CD4-positive, CD25-positive, alpha-beta regulatory T cell (primary cell): ENCODE results near the gene DNAH17. TPM values are rescaled to one million over a fixed set of nuclear protein-coding genes. Genes with fewer than 3 reads are reported as not detected.
A peak's percentile ranks its signal among the peaks of the same experiment; 100 is the strongest.

ENCODE experiments used
- ATAC-seq, 2 donors: fragments of 150-1000 bp; cut with Tn5 transposase; one replicate each; pipeline ENCODE4 v1.10.0; 2021; ENCODE audit warnings: low read depth in 2 of 2, moderate number of reproducible peaks in 2 of 2, moderate library complexity in 1 of 2
- DNase-seq, 3 donors: peaks; one replicate each; pipeline versions ENCODE4 v3.0.0 to v3.0.0-alpha.2; 2012 to 2022; ENCODE audit warnings: mixed read lengths in 1 of 3
- H3K27ac ChIP-seq: one replicate; pipeline ENCODE4 v1.7.0; 2013; ENCODE audit warnings: mild to moderate bottlenecking, low read length; ENCODE audit not compliant: insufficient read depth, poor library complexity, severe bottlenecking
- H3K27me3 ChIP-seq: one replicate; pipeline ENCODE4 v1.7.0; 2013; ENCODE audit warnings: low read length; ENCODE audit not compliant: control insufficient read depth, insufficient read depth
- H3K36me3 ChIP-seq: one replicate; pipeline ENCODE4 v1.7.0; 2013; ENCODE audit warnings: mild to moderate bottlenecking, low read length, moderate library complexity; ENCODE audit not compliant: control insufficient read depth, insufficient read depth
- H3K4me1 ChIP-seq: 2 replicates; pipeline ENCODE4 v1.7.0; 2013; ENCODE audit warnings: mild to moderate bottlenecking, low read length; ENCODE audit not compliant: insufficient read depth, control insufficient read depth, poor library complexity, severe bottlenecking
- H3K4me3 ChIP-seq: one replicate; pipeline ENCODE4 v1.7.0; 2013; ENCODE audit warnings: low read depth, mild to moderate bottlenecking, low read length, moderate library complexity
- H3K9me3 ChIP-seq, 2 experiments: 1 replicate in 1 of 2; 2 replicates in 1 of 2; pipeline ENCODE4 v1.7.0; 2013; ENCODE audit warnings: low read length in 2 of 2, mild to moderate bottlenecking in 1 of 2, moderate library complexity in 1 of 2; ENCODE audit not compliant: control insufficient read depth in 2 of 2
- H3K27ac Mint-ChIP-seq, 3 donors: one replicate each; pipeline ENCODE4 v1.8.0; 2020 to 2022; ENCODE audit warnings: mild to moderate bottlenecking in 3 of 3, mixed read lengths in 3 of 3, moderate library complexity in 2 of 3
- H3K27me3 Mint-ChIP-seq: one replicate; pipeline ENCODE4 v1.8.0; 2022; ENCODE audit warnings: mild to moderate bottlenecking, mixed read lengths
- H3K36me3 Mint-ChIP-seq: one replicate; pipeline ENCODE4 v1.8.0; 2020; ENCODE audit warnings: mixed read lengths
- H3K4me1 Mint-ChIP-seq, 4 donors: one replicate each; pipeline ENCODE4 v1.8.0; 2020 to 2022; ENCODE audit warnings: mixed read lengths in 4 of 4, mild to moderate bottlenecking in 1 of 4
- H3K4me3 Mint-ChIP-seq, 4 donors: one replicate each; pipeline ENCODE4 v1.8.0; 2020 to 2022; ENCODE audit warnings: mild to moderate bottlenecking in 4 of 4, mixed read lengths in 4 of 4, moderate library complexity in 3 of 4
- H3K9me3 Mint-ChIP-seq, 7 donors: one replicate each; pipeline ENCODE4 v1.8.0; 2020 to 2022; ENCODE audit warnings: mixed read lengths in 7 of 7, mild to moderate bottlenecking in 3 of 7, moderate library complexity in 2 of 7
- polyA plus RNA-seq, 4 donors: library from polyadenylated mRNA; unstranded; fragments of 300-500 nt; fragmentation: Illumina TruSeq; gene quantifications; one replicate each; pipeline ENCODE4 v1.2.3, GENCODE V29; 2021
- total RNA-seq: library from RNA; stranded (reverse); gene quantifications from one replicate; pipeline ENCODE4 v1.2.3, GENCODE V29; 2022

The DNAH17 gene
- total and polyA plus RNA-seq, 5 donors from 2014 or later = 0.24 to 3.4 (median 0.83) TPM; not detected in 1

- H3K4me3 Mint-ChIP-seq = no peak overlapping the region
- no peaks in the 10 kb centered on the region for H3K27me3 Mint-ChIP-seq
- no peaks in the 10 kb centered on the region for H3K4me1 Mint-ChIP-seq
- no peak overlapping the region for H3K27ac ChIP-seq
- H3K27me3 ChIP-seq = no peaks in the 10 kb centered on the region
- H3K9me3 Mint-ChIP-seq = no peaks in the 10 kb centered on the region
- no peaks in the 10 kb centered on the region for H3K36me3 Mint-ChIP-seq
- DNase-seq (no peak), ATAC-seq (no peak)
- H3K27ac Mint-ChIP-seq = no peak overlapping the region
- no peaks in the 10 kb centered on the region for H3K36me3 ChIP-seq
- no peaks in the 10 kb centered on the region for H3K9me3 ChIP-seq
- H3K4me3 ChIP-seq = no peak overlapping the region
- no peaks in the 10 kb centered on the region for H3K4me1 ChIP-seq
Measured at GRCh38 chr17:78499715-78500540, 77.3 kb downstream of the DNAH17 start.

- Mint-ChIP-seq H3K27me3 (no peaks in the 10 kb centered on the region), H3K4me3 (no peak overlapping the region), H3K4me1 (no peaks in the 10 kb centered on the region), H3K9me3 (no peaks in the 10 kb centered on the region), H3K27ac (no peak overlapping the region), H3K36me3 (no peaks in the 10 kb centered on the region)
- Histone ChIP-seq H3K27ac (no peak overlapping the region), H3K4me3 (no peak overlapping the region), H3K27me3 (no peaks in the 10 kb centered on the region), H3K9me3 (no peaks in the 10 kb centered on the region), H3K36me3 (no peaks in the 10 kb centered on the region), H3K4me1 (no peaks in the 10 kb centered on the region)
- DNase-seq = no peak
- no peak for ATAC-seq
Measured at GRCh38 chr17:78498848-78499247, 78.3 kb downstream of the DNAH17 start.

- DNase-seq (peak; percentile 35 to 66 (median 53)), ATAC-seq (peak in 1 of 2 donors; percentile 35)
- Mint-ChIP-seq H3K27me3 (no peaks in the 10 kb centered on the region), H3K36me3 (no peaks in the 10 kb centered on the region), H3K9me3 (no peaks in the 10 kb centered on the region), H3K4me3 (no peak overlapping the region), H3K27ac (no peak overlapping the region), H3K4me1 (no peaks in the 10 kb centered on the region)
- Histone ChIP-seq H3K27ac (no peak overlapping the region), H3K36me3 (no peaks in the 10 kb centered on the region), H3K27me3 (no peaks in the 10 kb centered on the region), H3K9me3 (no peaks in the 10 kb centered on the region), H3K4me3 (no peak overlapping the region), H3K4me1 (no peaks in the 10 kb centered on the region)
Measured at GRCh38 chr17:78497115-78497540, 80.1 kb downstream of the DNAH17 start.

- ATAC-seq (no peak), DNase-seq (no peak)
- no peak overlapping the region for H3K4me3 ChIP-seq
- H3K27me3 ChIP-seq = no peaks in the 10 kb centered on the region
- Mint-ChIP-seq H3K4me3 (no peak overlapping the region), H3K4me1 (no peaks in the 10 kb centered on the region), H3K36me3 (no peaks in the 10 kb centered on the region), H3K27me3 (no peaks in the 10 kb centered on the region), H3K9me3 (no peaks in the 10 kb centered on the region), H3K27ac (no peak overlapping the region)
- H3K36me3 ChIP-seq = no peaks in the 10 kb centered on the region
- H3K27ac ChIP-seq = no peak overlapping the region
- no peaks in the 10 kb centered on the region for H3K4me1 ChIP-seq
- no peaks in the 10 kb centered on the region for H3K9me3 ChIP-seq
Measured at GRCh38 chr17:78496311-78496710, 80.9 kb downstream of the DNAH17 start.

GRCh38 chr17:78495634-78496033, 81.6 kb downstream of the DNAH17 start:
- Mint-ChIP-seq H3K9me3 (no peaks in the 10 kb centered on the region), H3K4me1 (no peaks in the 10 kb centered on the region), H3K27me3 (no peaks in the 10 kb centered on the region), H3K4me3 (no peak overlapping the region), H3K36me3 (no peaks in the 10 kb centered on the region), H3K27ac (no peak overlapping the region)
- ATAC-seq (no peak), DNase-seq (no peak)
- Histone ChIP-seq H3K9me3 (no peaks in the 10 kb centered on the region), H3K27me3 (no peaks in the 10 kb centered on the region), H3K27ac (no peak overlapping the region), H3K4me1 (no peaks in the 10 kb centered on the region), H3K36me3 (no peaks in the 10 kb centered on the region), H3K4me3 (no peak overlapping the region)

- Histone ChIP-seq H3K4me1 (no peaks in the 10 kb centered on the region), H3K27me3 (no peaks in the 10 kb centered on the region), H3K27ac (no peak overlapping the region), H3K4me3 (no peak overlapping the region), H3K9me3 (no peaks in the 10 kb centered on the region), H3K36me3 (no peaks in the 10 kb centered on the region)
- DNase-seq (no peak), ATAC-seq (no peak)
- Mint-ChIP-seq H3K27ac (no peak overlapping the region), H3K4me1 (no peaks in the 10 kb centered on the region), H3K4me3 (no peak overlapping the region), H3K36me3 (no peaks in the 10 kb centered on the region), H3K9me3 (no peaks in the 10 kb centered on the region), H3K27me3 (no peaks in the 10 kb centered on the region)
Measured at GRCh38 chr17:78494696-78495330, 82.4 kb downstream of the DNAH17 start.

- H3K27me3 Mint-ChIP-seq = no peaks in the 10 kb centered on the region
- Histone ChIP-seq H3K4me3 (no peak overlapping the region), H3K27ac (no peak overlapping the region), H3K9me3 (no peaks in the 10 kb centered on the region), H3K27me3 (no peaks in the 10 kb centered on the region), H3K36me3 (no peaks in the 10 kb centered on the region), H3K4me1 (no peaks in the 10 kb centered on the region)
- no peak for ATAC-seq
- H3K4me3 Mint-ChIP-seq = no peak overlapping the region
- H3K36me3 Mint-ChIP-seq = no peaks in the 10 kb centered on the region
- H3K4me1 Mint-ChIP-seq = no peaks in the 10 kb centered on the region
- DNase-seq = no peak
- no peak overlapping the region for H3K27ac Mint-ChIP-seq
- no peaks in the 10 kb centered on the region for H3K9me3 Mint-ChIP-seq
Measured at GRCh38 chr17:78493853-78494695, 83.1 kb downstream of the DNAH17 start.
